Thoracic aorta (tissue), 2 donors: ENCODE data around the gene GMDS. TPM values are rescaled to one million over a fixed set of nuclear protein-coding genes. Genes with fewer than 3 reads are reported as not detected.

ENCODE experiments used
- ATAC-seq: fragments of 150-250 bp; one replicate; pipeline ENCODE4 v1.8.0; 2017; ENCODE audit warnings: low read depth; ENCODE audit not compliant: insufficient number of reproducible peaks, low FRiP score
- DNase-seq: peaks from one replicate; pipeline ENCODE4 v3.0.0-alpha.2; 2020; ENCODE audit warnings: low spot score
- H3K27ac ChIP-seq, 2 donors: fragments of 200-600 bp; sonication (generic); 1 replicate in 1 of 2; 2 replicates in 1 of 2; pipeline ENCODE4 v1.5.1; 2016; ENCODE audit warnings: mild to moderate bottlenecking in 2 of 2, moderate library complexity in 2 of 2
- H3K27me3 ChIP-seq: fragments of 200-600 bp; sonication (generic); replicated peaks from 2 replicates; pipeline ENCODE4 v1.6.0; 2016; ENCODE audit warnings: mild to moderate bottlenecking; ENCODE audit not compliant: insufficient read depth
- H3K36me3 ChIP-seq: fragments of 200-600 bp; sonication (generic); one replicate; pipeline ENCODE4 v1.5.1; 2016
- H3K4me1 ChIP-seq, 2 donors: fragments of 200-600 bp; sonication (generic); 1 replicate in 1 of 2; 2 replicates in 1 of 2; pipeline versions ENCODE4 v1.5.1 to v1.6.0; 2016; ENCODE audit warnings: low read depth in 2 of 2, mild to moderate bottlenecking in 1 of 2; ENCODE audit not compliant: control insufficient read depth in 1 of 2
- H3K4me3 ChIP-seq: fragments of 200-600 bp; sonication (generic); 2 replicates; pipeline ENCODE4 v1.5.1; 2016; ENCODE audit warnings: mild to moderate bottlenecking
- H3K9me3 ChIP-seq: fragments of 200-600 bp; sonication (generic); 2 replicates; pipeline ENCODE4 v1.5.1; 2016
- CTCF ChIP-seq: fragments of 200-600 bp; sonication (generic); IDR thresholded peaks from one replicate; pipeline ENCODE4 v1.5.1; 2019; ENCODE audit warnings: antibody characterized with exemption
- total RNA-seq, 2 donors: library from RNA; depleted of rRNA; stranded (reverse); fragments of >200 nt; gene quantifications; one replicate each; pipeline versions ENCODE4 v1.1.0 to v1.2.3, GENCODE V29; 2016

GMDS gene
- total RNA-seq, 2 donors from 2014 or later, result 87.8 to 87.9 TPM

- TF ChIP-seq CTCF, result no peak
- no peak overlapping the region for H3K4me3 ChIP-seq
- peaks cover 6 to 15% of the 10 kb centered on the region in 2 donors for H3K4me1 ChIP-seq
- H3K27ac ChIP-seq, result no peak overlapping the region
- no peaks in the 10 kb centered on the region for H3K27me3 ChIP-seq
- ATAC-seq (no peak), DNase-seq (no peak)
- H3K36me3 ChIP-seq, result no peaks in the 10 kb centered on the region
- H3K9me3 ChIP-seq, result no peaks in the 10 kb centered on the region
Measured at GRCh38 chr6:1687402-1687801, 558.0 kb downstream of the GMDS start.

GRCh38 chr6:1686117-1687098, 559.0 kb downstream of the GMDS start:
- no peak for TF ChIP-seq CTCF
- Histone ChIP-seq H3K27me3 (no peaks in the 10 kb centered on the region), H3K9me3 (no peaks in the 10 kb centered on the region), H3K36me3 (no peaks in the 10 kb centered on the region), H3K4me3 (peak overlapping the region; percentile 26), H3K27ac (peak overlapping the region; percentile 68 to 72), H3K4me1 (peaks cover 6 to 15% of the 10 kb centered on the region in 2 donors)
- ATAC-seq, result peak; percentile 78
- peak; percentile 38 for DNase-seq

- DNase-seq, result no peak
- ATAC-seq, result no peak
- H3K27ac ChIP-seq, result peak overlapping the region in 1 of 2 donors; percentile 38
Measured at GRCh38 chr6:1679688-1680068, 565.7 kb downstream of the GMDS start.

GRCh38 chr6:1679031-1679687, 566.2 kb downstream of the GMDS start:
- no peaks in the 10 kb centered on the region for H3K9me3 ChIP-seq

More at GRCh38 chr6:1679688-1680068, 565.7 kb downstream of the GMDS start:
- H3K36me3 ChIP-seq, result no peaks in the 10 kb centered on the region
- H3K4me1 ChIP-seq, result peaks cover 9 to 21% of the 10 kb centered on the region in 2 donors
- no peaks in the 10 kb centered on the region for H3K27me3 ChIP-seq
- TF ChIP-seq CTCF, result no peak
- H3K4me3 ChIP-seq, result no peak overlapping the region
- no peaks in the 10 kb centered on the region for H3K9me3 ChIP-seq

More at GRCh38 chr6:1679031-1679687, 566.2 kb downstream of the GMDS start:
- no peak overlapping the region for H3K4me3 ChIP-seq
- no peak for TF ChIP-seq CTCF
- ATAC-seq (peak; percentile 33), DNase-seq (no peak)
- H3K36me3 ChIP-seq, result no peaks in the 10 kb centered on the region
- peaks cover 9 to 21% of the 10 kb centered on the region in 2 donors for H3K4me1 ChIP-seq
- no peaks in the 10 kb centered on the region for H3K27me3 ChIP-seq
- peak overlapping the region; percentile 37 to 38 for H3K27ac ChIP-seq
